Measurements from ENCODE around the gene UVRAG.

UVRAG gene

DNA sequence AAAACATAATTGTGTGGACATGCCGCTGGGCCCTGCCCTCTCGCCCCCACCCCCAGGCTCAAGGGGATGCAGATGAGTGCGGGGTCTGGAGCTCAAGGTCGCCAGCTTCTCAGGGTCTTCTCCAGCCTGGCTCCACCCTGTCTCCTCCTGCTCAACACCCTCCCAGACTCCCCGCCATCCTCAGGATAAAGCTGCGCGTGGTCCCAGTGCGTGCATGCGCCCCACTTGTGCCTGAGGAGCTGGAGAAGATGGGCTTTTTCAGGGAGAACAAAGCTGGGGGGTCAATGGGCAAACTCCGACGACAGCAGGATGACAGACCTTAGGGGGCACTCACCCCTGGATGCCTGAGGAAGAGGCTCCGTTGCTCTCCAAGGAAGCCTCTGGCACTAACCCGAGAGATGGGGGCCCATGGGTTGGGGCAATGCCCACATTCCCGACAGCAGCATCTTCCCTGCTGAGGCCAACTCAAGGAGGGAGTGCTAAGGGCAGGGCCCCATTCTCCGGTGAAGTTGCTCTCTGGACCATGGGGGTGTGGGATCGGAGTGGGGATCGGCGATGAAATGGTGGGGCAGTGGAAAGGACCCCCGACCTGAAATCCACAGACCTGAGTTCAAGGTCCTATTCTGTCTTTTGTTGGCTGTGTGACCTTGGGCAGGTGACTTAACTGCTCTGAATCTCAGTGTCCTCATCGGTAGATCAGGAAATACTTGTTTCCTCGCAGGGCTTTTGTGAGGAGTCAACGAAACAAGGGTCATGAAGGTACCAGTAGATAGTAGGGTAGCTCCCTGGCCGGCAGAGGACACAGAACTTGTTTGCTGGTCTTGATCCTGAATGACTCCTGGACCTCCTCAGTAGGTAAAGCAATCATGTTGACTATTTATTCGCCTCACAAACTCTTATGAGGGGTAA is 343.6 kb downstream of the UVRAG start:
- no peak for DNase-seq

DNA sequence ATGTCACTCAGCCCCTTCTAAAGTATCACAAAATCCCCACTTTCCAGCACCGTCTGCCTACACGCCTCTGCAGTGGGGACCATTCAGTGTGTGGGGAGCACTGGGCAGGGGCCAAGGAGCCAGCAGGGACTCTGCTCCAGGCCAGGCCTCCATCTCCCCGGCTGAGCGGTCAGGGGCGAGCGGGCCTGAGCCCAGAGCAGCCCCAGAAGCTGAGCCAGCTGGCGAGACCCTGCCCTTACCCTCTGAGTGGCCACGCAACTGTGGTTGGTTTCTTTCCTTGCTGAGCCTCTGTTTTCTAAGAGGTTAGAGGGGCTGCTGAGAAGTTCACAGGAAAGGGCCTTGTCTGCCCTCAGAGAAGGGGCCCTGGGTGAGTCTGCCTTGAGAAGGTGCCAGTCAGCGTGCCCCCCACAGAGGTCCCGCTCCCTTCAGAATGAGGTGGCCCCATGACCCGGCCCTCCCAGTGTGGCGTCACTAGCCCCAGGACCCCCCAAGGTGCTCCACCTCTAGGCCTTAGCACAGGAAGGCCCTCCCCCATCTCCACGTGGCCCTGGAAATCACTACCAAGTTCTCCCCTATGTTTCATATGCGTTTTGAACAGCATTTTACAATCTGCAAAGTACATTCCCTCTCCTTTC is 344.4 kb downstream of the UVRAG start:
- no peak for DNase-seq

GRCh38 chr11:76159983-76160661 is 345.1 kb downstream of the UVRAG start:
- DNase-seq = no peak

- no peak for DNase-seq
These were observed 345.8 kb downstream of the UVRAG start for GRCh38 chr11:76160856-76161255.

GRCh38 chr11:76161261-76161961 is 346.4 kb downstream of the UVRAG start:
- no peak for DNase-seq

DNA sequence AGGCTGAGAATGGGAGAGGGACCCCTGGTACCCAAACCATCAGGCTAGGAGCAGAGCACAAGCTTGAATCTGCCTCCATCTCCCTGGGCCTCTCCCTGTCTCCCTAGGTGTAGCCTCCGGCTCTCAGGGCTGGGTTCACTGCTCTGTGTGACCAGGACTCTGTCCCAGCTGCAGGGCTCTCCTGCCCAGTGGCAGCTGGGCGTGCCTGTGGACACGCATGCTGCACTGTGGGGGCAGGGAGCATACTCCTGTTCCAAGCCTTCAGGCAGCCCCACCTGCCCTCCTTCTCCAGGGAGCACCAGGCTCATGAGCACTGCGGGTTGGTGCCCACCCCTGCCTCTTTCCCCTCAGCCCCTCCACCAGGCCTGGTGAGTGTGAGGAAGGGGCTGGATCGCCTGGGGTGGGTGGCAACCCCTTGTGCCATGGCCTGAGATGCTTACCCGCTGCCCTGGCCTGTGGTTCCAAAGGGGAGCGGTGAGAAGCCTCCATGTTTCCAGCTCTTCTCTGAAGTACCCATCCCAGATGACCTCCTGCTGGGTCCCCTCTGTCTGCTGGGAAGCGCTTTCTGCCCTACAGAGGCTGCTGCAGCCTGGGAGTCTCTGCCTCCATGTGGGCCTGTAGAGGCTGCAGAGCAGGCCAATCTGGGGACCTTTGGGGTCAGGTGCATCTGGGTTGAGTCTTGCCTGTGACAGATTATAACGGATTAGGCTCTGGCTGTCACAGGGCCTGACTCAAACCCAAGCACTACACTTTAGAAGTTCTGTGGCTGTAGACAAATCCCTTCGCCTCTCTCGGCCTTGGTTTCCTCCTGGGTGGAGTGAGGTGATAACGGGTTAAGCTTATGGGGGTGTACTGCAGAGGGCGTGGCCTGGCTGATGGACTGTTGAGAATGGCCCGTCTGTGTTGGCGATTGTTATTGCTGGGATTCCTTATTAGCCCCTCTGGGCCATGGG is 347.6 kb downstream of the UVRAG start:
- no peak for DNase-seq

DNA sequence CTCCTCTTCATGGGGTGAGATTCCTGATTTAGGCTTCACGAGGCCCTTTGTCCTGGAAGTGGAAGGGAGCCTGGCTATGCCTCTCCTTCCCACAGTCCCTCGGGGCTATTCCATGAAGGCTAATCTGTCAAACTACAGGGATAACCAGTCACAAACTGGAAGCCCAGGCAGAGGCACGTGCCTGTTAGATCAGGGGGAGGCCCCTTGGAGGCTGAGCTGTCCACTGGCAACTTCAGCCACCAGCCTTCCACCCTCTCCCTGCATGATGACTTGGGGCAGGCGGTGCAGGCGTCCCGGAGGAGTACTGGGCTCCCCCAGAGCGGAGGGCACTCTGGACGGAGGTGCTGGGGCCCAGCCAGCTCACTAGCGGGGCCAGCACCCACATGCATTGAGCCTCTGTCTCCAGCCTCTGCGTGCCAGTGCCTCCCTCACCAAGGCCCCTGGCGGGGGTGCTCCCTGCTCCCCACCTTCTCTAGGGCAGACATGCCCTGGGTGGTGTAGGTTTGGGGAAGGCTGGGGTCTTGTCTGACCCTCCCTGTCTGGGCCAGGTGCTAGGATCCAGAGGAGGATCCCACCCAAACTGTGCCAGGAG is 348.4 kb downstream of the UVRAG start:
- no peak for DNase-seq

GRCh38 chr11:76164081-76164480 is 349.1 kb downstream of the UVRAG start:
- no peak for DNase-seq

DNA sequence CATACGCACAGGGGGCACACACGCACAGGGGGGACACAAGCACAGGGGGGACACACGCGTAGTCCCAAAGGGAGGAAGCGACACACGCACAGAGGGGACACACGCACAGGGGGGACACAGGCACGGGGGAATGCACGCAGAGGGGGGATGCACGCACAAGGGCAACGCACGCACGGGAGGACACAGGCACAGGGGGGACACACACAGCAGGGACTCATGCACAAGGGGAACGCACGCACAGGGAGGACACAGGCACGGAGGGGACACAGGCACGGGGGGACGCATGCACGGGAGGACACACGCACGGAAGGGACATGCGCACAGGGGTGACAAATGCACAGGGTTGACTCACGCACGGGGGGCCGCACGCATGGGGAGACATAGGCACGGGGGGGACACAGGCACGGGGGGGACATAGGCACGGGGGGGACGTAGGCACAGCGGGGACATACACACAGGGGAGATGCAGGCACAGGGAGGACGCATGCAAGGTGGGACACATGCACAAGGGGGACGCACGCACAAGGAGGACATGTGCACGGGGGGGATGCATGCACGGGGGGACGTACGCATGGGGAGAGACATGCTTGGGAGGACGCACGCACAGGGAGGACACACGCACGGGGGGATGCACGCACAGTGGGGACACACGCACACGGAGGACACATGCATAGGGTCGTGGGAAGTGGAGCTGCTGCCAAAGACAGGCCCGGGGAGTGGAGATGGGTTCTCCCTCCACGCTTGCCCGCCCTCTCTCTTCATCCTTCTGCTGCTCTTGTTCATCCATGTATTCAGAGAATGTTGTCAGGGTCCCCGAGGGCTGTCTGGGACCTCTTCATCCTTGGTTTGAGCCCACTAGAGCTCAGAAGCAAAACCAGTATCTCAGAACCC is 350.1 kb downstream of the UVRAG start:
- no peak for DNase-seq

GRCh38 chr11:76166314-76166713 is 351.3 kb downstream of the UVRAG start:
- DNase-seq = no peak

DNA sequence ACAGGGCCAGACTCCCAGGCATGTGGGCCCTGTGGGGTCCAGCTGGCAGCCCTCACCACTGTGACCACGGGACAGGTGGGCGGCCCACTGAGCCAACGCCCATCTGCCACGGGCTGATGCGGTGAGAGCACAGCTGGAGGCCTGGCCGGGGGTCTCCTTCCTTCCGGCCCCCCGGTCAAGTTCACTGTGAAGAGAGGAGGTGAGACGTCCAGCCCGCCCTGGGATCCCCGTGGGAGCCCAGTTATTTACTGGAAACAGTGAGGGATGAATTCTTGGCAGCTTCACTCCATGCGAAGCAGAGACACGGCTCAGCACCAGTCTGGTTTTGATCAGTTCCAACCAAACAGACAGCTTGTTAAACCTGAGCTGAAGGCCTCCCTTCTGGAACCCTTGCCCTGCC is 352.6 kb downstream of the UVRAG start:
- no peak for DNase-seq

DNA sequence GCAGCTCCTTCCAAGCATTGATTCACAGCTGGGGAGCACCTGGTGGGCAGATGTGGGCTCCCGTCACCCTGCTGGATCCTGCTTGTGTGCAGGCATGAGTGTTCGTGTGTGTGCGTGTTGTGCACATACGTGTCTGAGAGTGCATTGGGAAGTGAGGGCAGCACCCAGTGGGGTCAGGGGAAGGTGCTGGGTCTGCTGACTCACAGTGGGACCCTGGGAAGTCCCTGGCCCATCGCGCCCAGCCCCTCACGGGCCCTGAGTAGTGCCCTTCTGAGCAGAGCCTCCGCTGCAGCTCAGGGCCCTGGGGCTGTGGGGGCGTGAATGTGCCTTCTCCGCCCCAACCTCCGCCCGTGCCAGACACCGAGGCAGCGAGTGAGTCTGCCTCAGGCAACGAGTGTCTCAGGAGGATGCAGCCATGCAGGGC is 354.5 kb downstream of the UVRAG start:
- DNase-seq = no peak

DNA sequence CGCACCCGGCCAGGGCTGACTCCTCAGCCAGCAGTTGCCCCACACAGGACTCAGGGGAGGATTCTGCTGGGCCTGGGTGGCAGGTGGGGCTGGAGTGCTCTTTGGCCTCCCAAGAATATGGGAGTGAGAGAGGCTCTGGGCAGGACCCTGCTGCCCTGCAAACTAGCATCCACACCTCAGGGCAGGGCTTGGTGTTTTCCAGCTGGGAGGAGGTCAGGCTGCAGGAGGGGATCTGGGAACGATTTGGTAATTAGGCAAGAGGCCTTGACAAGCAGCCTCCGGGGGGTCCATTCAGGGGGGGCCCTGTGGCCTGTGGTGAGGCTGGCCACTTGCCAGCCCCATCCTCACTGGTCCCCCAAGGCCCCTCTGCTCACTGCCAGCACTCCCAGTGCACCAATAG is 355.5 kb downstream of the UVRAG start:
- no peak for DNase-seq

- DNase-seq = no peak
These were observed 357.6 kb downstream of the UVRAG start for GRCh38 chr11:76172583-76172982.

DNA sequence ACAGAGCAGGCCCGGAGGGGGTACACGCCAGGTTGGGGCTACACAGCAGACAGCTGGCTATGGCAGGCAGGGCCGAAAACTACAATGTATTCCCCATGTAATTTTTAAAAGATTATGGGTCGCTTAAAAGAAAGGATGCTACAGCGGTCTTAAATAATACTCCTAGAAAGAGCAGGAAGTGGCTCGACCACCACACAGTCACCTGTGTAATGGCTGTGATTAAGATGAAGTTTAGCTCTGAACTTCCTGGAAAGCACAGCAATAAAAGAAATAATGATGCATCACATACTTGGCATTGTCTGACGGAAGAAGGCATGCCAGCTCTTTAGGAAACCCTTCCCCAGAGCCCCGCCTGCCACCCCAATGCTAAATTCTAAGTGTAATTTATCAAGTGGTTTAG is 358.7 kb downstream of the UVRAG start:
- no peak for DNase-seq

DNA sequence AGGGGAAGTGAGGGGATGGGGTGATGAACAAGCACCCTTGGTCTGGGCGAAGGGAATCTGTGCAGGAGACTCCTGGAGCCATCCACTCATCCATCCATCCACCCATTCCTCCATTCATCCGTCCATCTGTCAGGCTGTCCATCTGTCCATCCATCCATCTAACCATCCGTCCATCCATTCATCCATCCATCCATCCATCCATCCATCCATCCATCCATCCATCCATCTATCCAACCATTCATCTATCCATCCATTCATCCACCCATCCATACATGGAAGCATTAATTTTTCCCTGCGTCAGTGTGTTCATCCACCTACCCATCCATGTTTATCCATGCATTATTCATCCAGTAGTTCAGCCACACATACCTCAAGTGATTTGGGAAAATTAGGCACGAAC is 359.3 kb downstream of the UVRAG start:
- DNase-seq = no peak

DNA sequence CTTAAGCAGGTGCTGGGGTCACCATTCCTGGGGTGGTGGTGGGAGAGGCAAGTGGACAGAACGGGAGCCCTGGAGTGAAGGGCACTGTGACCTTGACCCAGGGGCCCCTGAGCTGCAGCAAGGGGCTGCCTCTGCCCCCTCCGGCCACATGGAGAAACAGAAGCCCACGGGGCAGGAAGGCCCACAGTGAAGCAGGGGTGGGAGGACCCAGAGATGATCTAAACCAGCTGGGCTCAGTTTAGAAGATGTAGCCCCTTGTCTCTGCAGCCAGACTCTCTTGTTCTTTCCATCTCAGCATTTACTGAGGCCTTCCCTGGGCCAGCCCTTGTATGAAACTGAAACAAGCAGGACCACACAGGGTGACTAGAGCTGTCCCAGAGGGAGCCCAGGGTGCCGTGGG is 360.8 kb downstream of the UVRAG start:
- no peak for DNase-seq

DNA sequence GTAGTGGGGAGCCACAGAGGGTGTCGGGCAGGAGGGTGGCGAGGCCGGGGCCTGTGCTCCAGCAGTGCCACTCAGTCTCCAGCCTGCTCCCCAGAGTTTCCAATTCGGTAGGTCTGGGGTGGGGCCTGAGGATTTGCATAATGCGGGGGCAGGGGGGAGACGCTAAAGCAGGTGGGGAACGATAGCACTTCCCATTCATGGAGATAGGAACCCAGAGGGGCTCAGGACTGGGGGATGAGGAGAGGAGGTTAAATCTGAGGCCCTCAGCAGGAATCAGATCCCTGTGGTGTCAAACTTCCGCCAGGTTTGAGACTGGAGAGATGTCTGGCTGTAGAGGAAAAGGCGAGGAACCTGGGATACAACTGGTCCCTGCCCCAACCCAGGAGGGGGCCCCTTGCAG is 361.5 kb downstream of the UVRAG start:
- no peak for DNase-seq

- no peak for DNase-seq
These were observed 362.3 kb downstream of the UVRAG start for GRCh38 chr11:76177250-76177686.

- no peak for DNase-seq
These were observed 364.1 kb downstream of the UVRAG start for GRCh38 chr11:76179147-76179546.
